HG03575 (cell line): Measurements from ENCODE around the gene RNASEH1.
"Not testable (repeated sequence)": the region's sequence is repeated elsewhere in the genome, so short reads cannot be mapped to it uniquely, and the experiment has no call there.

ENCODE experiments used
- ATAC-seq: cut with Tn5 transposase; IDR thresholded peaks from one replicate; pipeline ENCODE4 v1.9.1; 2021; ENCODE audit not compliant: unreplicated experiment, insufficient number of reproducible peaks, low FRiP score; ENCODE audit errors: extremely low read depth

RNASEH1 gene

DNA sequence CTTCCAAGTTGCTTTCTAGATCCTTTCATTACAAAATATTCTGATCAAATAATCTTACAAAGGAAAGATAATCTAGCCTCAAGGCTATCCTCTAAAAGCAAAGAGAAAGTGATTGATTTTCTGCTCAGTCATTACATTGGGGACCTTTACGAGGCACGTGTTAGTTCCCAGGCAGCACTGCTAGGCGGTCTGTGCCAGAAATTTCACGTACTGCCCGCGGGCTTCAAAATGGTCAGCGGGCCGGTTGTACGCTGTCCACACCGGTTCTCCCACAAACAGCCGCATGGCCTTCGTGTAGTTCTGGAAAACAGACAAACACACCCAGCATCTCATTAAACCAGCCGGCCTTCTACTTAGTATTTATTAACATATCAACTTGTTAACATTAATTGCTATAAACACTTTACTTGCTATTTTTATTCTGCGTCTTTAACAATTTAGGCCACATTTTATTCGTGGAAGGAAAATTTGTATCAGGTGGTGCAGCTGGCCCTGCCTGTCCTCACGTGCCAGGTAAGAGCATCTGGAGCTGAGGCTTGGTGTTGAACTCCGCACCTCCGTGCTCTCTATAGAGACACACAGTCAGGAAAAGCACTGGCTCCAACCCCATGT, 59.2 kb downstream of the RNASEH1 start:
- no peak for ATAC-seq

- not testable (repeated sequence) for ATAC-seq
These were observed 61.4 kb downstream of the RNASEH1 start for GRCh38 chr2:3496708-3497080.
